WTC11 (cell line): ENCODE measurements around the gene KBTBD13. TPM values are rescaled to one million over a fixed set of nuclear protein-coding genes. Genes with fewer than 3 reads are reported as not detected.

Experiments
- ATAC-seq: fragments of 200-7000 bp; cut with Tn5 transposase; 2 replicates; pipeline ENCODE4 v1.10.0; 2021; ENCODE audit warnings: mild to moderate bottlenecking, moderate library complexity
- CTCF ChIA-PET: fragments of 300-600 bp; sonication (Branson Sonifier 250); formaldehyde crosslinking; loops from one replicate; lab custom pipeline; 2021; ENCODE audit warnings: antibody characterized with exemption; lab: Charles Lee
- POLR2A ChIA-PET: fragments of 350-600 bp; sonication (Branson Sonifier 250); formaldehyde crosslinking; loops from one replicate; lab custom pipeline; 2021; ENCODE audit warnings: antibody characterized with exemption; lab: Charles Lee
- DNase-seq: peaks from one replicate; pipeline ENCODE4 v3.0.0; 2021; ENCODE audit warnings: low spot score
- H3K27ac Mint-ChIP-seq: 2 replicates; pipeline ENCODE4 v1.8.0; 2021; ENCODE audit warnings: mixed read lengths
- H3K27me3 Mint-ChIP-seq: 2 replicates; pipeline ENCODE4 v1.8.0; 2021; ENCODE audit warnings: low read depth, mild to moderate bottlenecking, moderate library complexity, mixed read lengths
- H3K36me3 Mint-ChIP-seq: 2 replicates; pipeline ENCODE4 v1.8.0; 2021; ENCODE audit warnings: mixed read lengths
- H3K4me1 Mint-ChIP-seq: 2 replicates; pipeline ENCODE4 v1.8.0; 2022; ENCODE audit warnings: mixed read lengths
- H3K4me3 Mint-ChIP-seq: 2 replicates; pipeline ENCODE4 v1.8.0; 2021; ENCODE audit warnings: mild to moderate bottlenecking, moderate library complexity, mixed read lengths
- H3K9me3 Mint-ChIP-seq: 2 replicates; pipeline ENCODE4 v1.8.0; 2021; ENCODE audit warnings: mixed read lengths
- ARID4B ChIP-seq: sonication (generic); formaldehyde crosslinking; IDR thresholded peaks from 2 replicates; pipeline ENCODE4 v1.8.0; 2023; ENCODE audit warnings: missing genetic modification reagents, mild to moderate bottlenecking, borderline replicate concordance
- FOXJ3 ChIP-seq: sonication (generic); formaldehyde crosslinking; IDR thresholded peaks from 2 replicates; pipeline ENCODE4 v1.9.0; 2021; ENCODE audit warnings: missing genetic modification reagents, mild to moderate bottlenecking, borderline replicate concordance
- FOXP1 ChIP-seq: sonication (generic); formaldehyde crosslinking; IDR thresholded peaks from 2 replicates; pipeline ENCODE4 v1.8.0; 2022; ENCODE audit warnings: missing genetic modification reagents, mild to moderate bottlenecking, moderate library complexity, borderline replicate concordance
- NFYB ChIP-seq: sonication (generic); formaldehyde crosslinking; conservative IDR thresholded peaks from 2 replicates; pipeline ENCODE4 v1.8.0; 2022; ENCODE audit warnings: low read depth, missing genetic modification reagents
- NR2C2 ChIP-seq: sonication (generic); formaldehyde crosslinking; IDR thresholded peaks from 2 replicates; pipeline ENCODE4 v1.8.0; 2022; ENCODE audit warnings: mild to moderate bottlenecking, missing genetic modification reagents
- PRDM15 ChIP-seq: sonication (generic); formaldehyde crosslinking; IDR thresholded peaks from 2 replicates; pipeline ENCODE4 v1.8.0; 2022; ENCODE audit warnings: missing genetic modification reagents
- PREB ChIP-seq: sonication (generic); formaldehyde crosslinking; IDR thresholded peaks from 2 replicates; pipeline ENCODE4 v1.8.1; 2022; ENCODE audit warnings: mild to moderate bottlenecking, missing genetic modification reagents, moderate library complexity, borderline replicate concordance
- STAT6 ChIP-seq: sonication (generic); formaldehyde crosslinking; conservative IDR thresholded peaks from 2 replicates; pipeline ENCODE4 v1.8.1; 2023; ENCODE audit warnings: mild to moderate bottlenecking, low read depth, missing genetic modification reagents, moderate library complexity
- ZMAT4 ChIP-seq: fragments of 250-450 bp; sonication (Bioruptor Pico); IDR thresholded peaks from 2 replicates; pipeline ENCODE4 v1.9.0; 2021; ENCODE audit warnings: mild to moderate bottlenecking
- ZNF425 ChIP-seq: fragments of 250-450 bp; sonication (Bioruptor Pico); conservative IDR thresholded peaks from 2 replicates; pipeline ENCODE4 v1.9.0; 2021; ENCODE audit warnings: mild to moderate bottlenecking
- ZNF532 ChIP-seq: fragments of 250-450 bp; sonication (Bioruptor Pico); IDR thresholded peaks from 2 replicates; pipeline ENCODE4 v1.9.0; 2021; ENCODE audit warnings: mild to moderate bottlenecking, borderline replicate concordance
- total RNA-seq: library from RNA; stranded (reverse); gene quantifications from 3 replicates; pipeline ENCODE4 v1.2.3, GENCODE V29; 2021

The KBTBD13 gene
- total RNA-seq, 1 experiment from 2014 or later: not detected

- no peak for DNase-seq
- peaks cover 21% of the 10 kb centered on the region for H3K27me3 Mint-ChIP-seq
- no peak overlapping the region for H3K27ac Mint-ChIP-seq
- no peak overlapping the region for H3K4me3 Mint-ChIP-seq
- H3K36me3 Mint-ChIP-seq: peaks cover 4% of the 10 kb centered on the region; the same call in 1 of the 2 replicates
- peaks cover 28% of the 10 kb centered on the region for H3K4me1 Mint-ChIP-seq
- ChIA-PET POLR2A (no interaction called here), CTCF (interaction anchor here (0.6 to 7.0 kb wide), 2 partner anchors 13 to 17 kb away, joined by 3 to 98 read pairs; no protein-coding TSS in a partner anchor)
- ATAC-seq: no peak
- TF ChIP-seq NFYB (CRISPR knock-in tag) (no peak), ZNF425 (CRISPR knock-in tag) (no peak), PREB (CRISPR knock-in tag) (no peak), FOXJ3 (CRISPR knock-in tag) (no peak), STAT6 (CRISPR knock-in tag) (no peak), PRDM15 (no peak), FOXP1 (no peak), ZNF532 (CRISPR knock-in tag) (no peak), ZMAT4 (no peak), NR2C2 (no peak), ARID4B (CRISPR knock-in tag) (no peak)
- peaks cover 11% of the 10 kb centered on the region for H3K9me3 Mint-ChIP-seq
Observed at GRCh38 chr15:65071381-65071811, 5.2 kb upstream of the KBTBD13 start.
